Measurements from ENCODE around the gene FAM124B.

DNA sequence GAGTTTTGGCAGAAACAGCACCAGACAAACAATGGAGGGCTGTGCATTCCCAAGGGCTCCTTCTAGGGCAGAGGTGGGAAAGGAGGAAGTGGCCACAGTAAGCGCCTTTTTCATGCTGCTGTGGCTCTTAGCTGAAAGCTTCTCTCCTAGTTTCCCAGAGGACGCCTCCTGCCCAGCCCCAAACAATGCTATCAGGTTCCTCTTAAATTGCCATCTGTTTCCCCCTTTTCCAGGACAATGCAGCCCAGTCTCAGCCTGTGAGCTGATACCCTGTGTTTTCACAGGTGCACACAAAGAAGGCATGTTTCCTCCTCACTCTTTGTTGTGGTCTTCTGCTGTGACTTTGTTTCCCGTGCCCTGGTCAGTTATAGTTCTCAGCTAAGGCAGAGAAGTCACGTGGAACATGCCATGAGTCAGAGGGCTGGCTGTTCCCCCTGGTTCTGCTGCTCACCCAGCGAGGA, 5.4 kb upstream of the FAM124B start:
- TF ChIP-seq GATA1 (IDR thresholded peaks at IDR 0.05; ENCODE audit: low read depth, low read length) (no peak), POLR2A (IDR thresholded peaks at IDR 0.05; ENCODE audit: low read length) (no peak)

Data from erythroblast (primary cell).